Stomach (tissue), 19 donors: Measurements from ENCODE around the gene CYP3A7. TPM values are rescaled to one million over a fixed set of nuclear protein-coding genes. Genes with fewer than 3 reads are reported as not detected.

Source experiments
- DNase-seq, 2 donors: peaks; one replicate each; pipeline versions ENCODE4 v3.0.0 to v3.0.0-alpha.2; 2013 to 2019
- H3K27ac ChIP-seq, 5 donors: fragments of 200-600 bp in 4 of 5; sonication (generic) in 4 of 5; one replicate each; pipeline ENCODE4 v1.5.1; 2013 to 2019; ENCODE audit warnings: mild to moderate bottlenecking in 1 of 5, moderate library complexity in 1 of 5
- H3K27me3 ChIP-seq, 3 donors: fragments of 200-600 bp; sonication (generic); one replicate each; pipeline ENCODE4 v1.5.1; 2017 to 2019; ENCODE audit warnings: mixed run types in 1 of 3
- H3K36me3 ChIP-seq, 4 donors: fragments of 200-600 bp; sonication (generic); 1 replicate in 3 of 4; 2 replicates in 1 of 4; pipeline ENCODE4 v1.5.1; 2016 to 2019
- H3K4me1 ChIP-seq, 4 donors: fragments of 200-600 bp; sonication (generic); one replicate each; pipeline ENCODE4 v1.5.1; 2016 to 2019
- H3K4me3 ChIP-seq, 4 donors: fragments of 200-600 bp; sonication (generic) in 3 of 4; one replicate each; pipeline ENCODE4 v1.5.1; 2016 to 2019; ENCODE audit warnings: mild to moderate bottlenecking in 1 of 4
- H3K9me3 ChIP-seq, 4 donors: fragments of 200-600 bp; sonication (generic); one replicate each; pipeline ENCODE4 v1.5.1; 2016 to 2019
- CTCF ChIP-seq, 7 experiments: fragments of 450-650 bp in 4 of 7; fragments of 200-600 bp in 3 of 7; sonication (generic) in 3 of 7; IDR thresholded peaks; one replicate each; pipeline ENCODE4 v1.5.1; 2016 to 2019; ENCODE audit warnings: antibody characterized with exemption in 7 of 7, control low read depth in 2 of 7, mild to moderate bottlenecking in 1 of 7
- EP300 ChIP-seq: sonication (generic); formaldehyde crosslinking; IDR thresholded peaks from one replicate; pipeline ENCODE4 v1.6.1; 2017; ENCODE audit warnings: antibody characterized with exemption
- POLR2A ChIP-seq, 4 donors: fragments of 450-650 bp; IDR thresholded peaks; one replicate each; pipeline ENCODE4 v1.6.1; 2016; ENCODE audit warnings: antibody characterized with exemption in 4 of 4, control low read depth in 2 of 4, mild to moderate bottlenecking in 1 of 4, moderate library complexity in 1 of 4
- POLR2AphosphoS5 ChIP-seq, 3 donors: sonication (generic); formaldehyde crosslinking; IDR thresholded peaks; one replicate each; pipeline ENCODE4 v1.6.1; 2016; ENCODE audit warnings: antibody characterized with exemption in 3 of 3
- WGBS, 5 donors: extraction: QIAGEN DNeasy Blood & Tissue Kit in 3 of 5; methylation state at CpG; one replicate each; pipeline versions ENCODE4 v1.1.5 to v1.1.7; 2013 to 2018; 5-methylcytosine and 5-hydroxymethylcytosine counted together
- intact Hi-C: fragments of 100-400 bp; cut with DNase I; formaldehyde crosslinking; loops from one replicate; pipeline ENCODE4 v1.15.1; 2023; ENCODE audit warnings: low total_unique reads
- long read RNA-seq, 10 donors: transcript quantifications; one replicate each; lab custom pipeline, GENCODE V29; 2026
- polyA plus RNA-seq, 3 donors: library from polyadenylated mRNA; stranded (reverse); fragments of 200-250 nt; gene quantifications; one replicate each; pipeline ENCODE4 v1.2.3, GENCODE V29; 2013
- total RNA-seq, 5 donors: library from RNA; depleted of rRNA; stranded (reverse); fragments of >200 nt; gene quantifications; one replicate each; pipeline versions ENCODE4 v1.1.0 to v1.2.3, GENCODE V29; 2014 to 2016
- donor health status: healthy with polysubstance abuse.
- donor health status: Bipolar disorder and iron deficiency.
- donor health status: healthy.

The CYP3A7 gene
- total RNA-seq (not detected), polyA plus RNA-seq (not detected)
- long read RNA-seq, donor 1: 0 reads
- long read RNA-seq, donor 2: 0 reads
- long read RNA-seq, donor 3: 0 reads
- long read RNA-seq, donor 4: 0 reads
- long read RNA-seq, donor 5: 0 reads
- long read RNA-seq, donor 6: 0 reads
- long read RNA-seq, donor 7: 0 reads
- long read RNA-seq, donor 8: 0 reads
- long read RNA-seq, donor 9: 0 reads
- long read RNA-seq, donor 10: 0 reads

- H3K27ac ChIP-seq: no peak within 1 kb of the TSS
- DNase-seq: no peak
- H3K4me1 ChIP-seq: no peaks in the 10 kb centered on the region
- H3K27me3 ChIP-seq: no peaks in the 10 kb centered on the region
- no peak for TF ChIP-seq CTCF (IDR thresholded peaks at IDR 0.05)
- TF ChIP-seq POLR2A (IDR thresholded peaks at IDR 0.05): no peak
- TF ChIP-seq EP300: no peak
- TF ChIP-seq POLR2AphosphoS5 (IDR thresholded peaks at IDR 0.05): no peak
- H3K9me3 ChIP-seq: no peaks in the 10 kb centered on the region
- H3K4me3 ChIP-seq: no peak within 1 kb of the TSS
- intact Hi-C loops: no loop called here
- WGBS, 5 donors: 50 to 73% (median 57%) methylated on average over 5 of the region's 5 CpGs
- H3K36me3 ChIP-seq: peaks cover 0 to 25% (median 7%) of the 10 kb centered on the region in 4 donors
Observed at GRCh38 chr7:99734987-99735386, at the start of gene CYP3A7. CYP3A7 (minus strand) TSS chr7:99735196; CDS start chr7:99735093, 103 bp downstream.

GRCh38 chr7:99784007-99784406 lies 49.0 kb upstream of the CYP3A7 start, which contains the start of gene CYP3A4:
CYP3A4 (minus strand) TSS chr7:99784184; CDS start chr7:99784081, 103 bp downstream.
- Histone ChIP-seq H3K27ac (no peak within 1 kb of the TSS), H3K27me3 (no peaks in the 10 kb centered on the region), H3K9me3 (no peaks in the 10 kb centered on the region), H3K4me1 (no peaks in the 10 kb centered on the region), H3K4me3 (no peak within 1 kb of the TSS), H3K36me3 (no peaks in the 10 kb centered on the region)
- intact Hi-C loops: no loop called here
- DNase-seq: no peak
- TF ChIP-seq POLR2A (IDR thresholded peaks at IDR 0.05): no peak
- TF ChIP-seq CTCF (IDR thresholded peaks at IDR 0.05): no peak
- TF ChIP-seq EP300: no peak
- no peak for TF ChIP-seq POLR2AphosphoS5 (IDR thresholded peaks at IDR 0.05)

- Histone ChIP-seq H3K27ac (no peak overlapping the region), H3K27me3 (no peaks in the 10 kb centered on the region), H3K4me1 (no peaks in the 10 kb centered on the region), H3K36me3 (no peaks in the 10 kb centered on the region), H3K9me3 (no peaks in the 10 kb centered on the region), H3K4me3 (no peak overlapping the region)
- no peak for DNase-seq
- no peak for TF ChIP-seq POLR2AphosphoS5 (IDR thresholded peaks at IDR 0.05)
- 55 to 58% (median 56%) methylated on average over 5 of the region's 5 CpGs for WGBS, 5 donors
- intact Hi-C loops: no loop called here
Observed at GRCh38 chr7:99782012-99782953, 47.3 kb upstream of the CYP3A7 start.

- Histone ChIP-seq H3K36me3 (no peaks in the 10 kb centered on the region), H3K4me3 (no peak overlapping the region), H3K27me3 (no peaks in the 10 kb centered on the region), H3K4me1 (no peaks in the 10 kb centered on the region), H3K27ac (no peak overlapping the region), H3K9me3 (no peaks in the 10 kb centered on the region)
- intact Hi-C loops: no loop called here
- 73 to 91% (median 84%) methylated on average over 1 of the region's 1 CpG for WGBS, 5 donors
- TF ChIP-seq EP300 (no peak), POLR2AphosphoS5 (IDR thresholded peaks at IDR 0.05) (no peak), CTCF (IDR thresholded peaks at IDR 0.05) (no peak), POLR2A (IDR thresholded peaks at IDR 0.05) (no peak)
- DNase-seq: no peak
Observed at GRCh38 chr7:99780588-99780987, 45.6 kb upstream of the CYP3A7 start.
